Nephron (organoid): ENCODE measurements around the gene ATXN1.

Source experiments
- H3K27ac Mint-ChIP-seq, 3 experiments: 2 replicates each; pipeline ENCODE4 v1.8.0; 2020; ENCODE audit warnings: mixed read lengths in 3 of 3, mild to moderate bottlenecking in 2 of 3, moderate library complexity in 1 of 3
- H3K27me3 Mint-ChIP-seq: 2 replicates; pipeline ENCODE4 v1.8.0; 2021; ENCODE audit warnings: low read depth, mild to moderate bottlenecking, moderate library complexity, mixed read lengths
- H3K36me3 Mint-ChIP-seq: 2 replicates; pipeline ENCODE4 v1.8.0; 2020; ENCODE audit warnings: low read depth, mixed read lengths
- H3K4me1 Mint-ChIP-seq: 2 replicates; pipeline ENCODE4 v1.8.0; 2020; ENCODE audit warnings: mixed read lengths
- H3K4me3 Mint-ChIP-seq, 3 experiments: 2 replicates each; pipeline ENCODE4 v1.8.0; 2020; ENCODE audit warnings: mild to moderate bottlenecking in 3 of 3, mixed read lengths in 3 of 3, moderate library complexity in 2 of 3
- H3K9me3 Mint-ChIP-seq: 2 replicates; pipeline ENCODE4 v1.8.0; 2020; ENCODE audit warnings: mixed read lengths
- CTCF ChIP-seq, 3 experiments: fragments of 200-600 bp; sonication (generic); IDR thresholded peaks; one replicate each; pipeline ENCODE4 v1.5.0; 2021; ENCODE audit warnings: antibody characterized with exemption in 3 of 3; ENCODE audit not compliant: unreplicated experiment in 3 of 3

Gene ATXN1

GRCh38 chr6:16519265-16520242, 241.7 kb downstream of the ATXN1 start:
- peak overlapping the region in 1 of 3 experiments; percentile 27 for H3K27ac Mint-ChIP-seq
- H3K36me3 Mint-ChIP-seq, result peaks cover 15% of the 10 kb centered on the region
- H3K4me1 Mint-ChIP-seq, result peaks cover 11% of the 10 kb centered on the region
- TF ChIP-seq CTCF (IDR thresholded peaks at IDR 0.05; ENCODE audit: unreplicated experiment in 3 of 3), result no peak
- H3K4me3 Mint-ChIP-seq, result no peak overlapping the region
- no peaks in the 10 kb centered on the region for H3K9me3 Mint-ChIP-seq
- H3K27me3 Mint-ChIP-seq, result peaks cover 3% of the 10 kb centered on the region

- H3K27me3 Mint-ChIP-seq, result peaks cover 3% of the 10 kb centered on the region
- H3K4me3 Mint-ChIP-seq, result no peak overlapping the region
- no peak for TF ChIP-seq CTCF (IDR thresholded peaks at IDR 0.05; ENCODE audit: unreplicated experiment in 3 of 3)
These were observed 243.0 kb downstream of the ATXN1 start for GRCh38 chr6:16518265-16518664.

GRCh38 chr6:16514249-16514648, 247.0 kb downstream of the ATXN1 start:
- H3K36me3 Mint-ChIP-seq, result peaks cover 3% of the 10 kb centered on the region

More at GRCh38 chr6:16518265-16518664, 243.0 kb downstream of the ATXN1 start:
- H3K27ac Mint-ChIP-seq, result no peak overlapping the region
- no peaks in the 10 kb centered on the region for H3K9me3 Mint-ChIP-seq
- peaks cover 15% of the 10 kb centered on the region for H3K36me3 Mint-ChIP-seq
- peaks cover 17% of the 10 kb centered on the region for H3K4me1 Mint-ChIP-seq

GRCh38 chr6:16512544-16513290, 248.5 kb downstream of the ATXN1 start:
- Mint-ChIP-seq H3K27me3 (no peaks in the 10 kb centered on the region), H3K4me3 (no peak overlapping the region), H3K27ac (peak overlapping the region; percentile 1 to 69 (median 17)), H3K9me3 (no peaks in the 10 kb centered on the region), H3K36me3 (no peaks in the 10 kb centered on the region), H3K4me1 (peaks cover 37% of the 10 kb centered on the region)
- TF ChIP-seq CTCF (IDR thresholded peaks at IDR 0.05; ENCODE audit: unreplicated experiment in 3 of 3), result no peak

More at GRCh38 chr6:16514249-16514648, 247.0 kb downstream of the ATXN1 start:
- Mint-ChIP-seq H3K27me3 (peaks cover 3% of the 10 kb centered on the region), H3K4me3 (peak overlapping the region in 1 of 3 experiments; percentile 35), H3K9me3 (no peaks in the 10 kb centered on the region), H3K27ac (peak overlapping the region; percentile 6 to 69 (median 59)), H3K4me1 (peaks cover 37% of the 10 kb centered on the region)
- TF ChIP-seq CTCF (IDR thresholded peaks at IDR 0.05; ENCODE audit: unreplicated experiment in 3 of 3), result peak; percentile 49 to 58 (median 51)

- no peak for TF ChIP-seq CTCF (IDR thresholded peaks at IDR 0.05; ENCODE audit: unreplicated experiment in 3 of 3)
- Mint-ChIP-seq H3K27ac (peak overlapping the region; percentile 31 to 69 (median 48)), H3K36me3 (no peaks in the 10 kb centered on the region), H3K4me1 (peaks cover 37% of the 10 kb centered on the region), H3K9me3 (no peaks in the 10 kb centered on the region), H3K4me3 (no peak overlapping the region), H3K27me3 (no peaks in the 10 kb centered on the region)
These were observed 249.4 kb downstream of the ATXN1 start for GRCh38 chr6:16511723-16512489.
